IMR-90 (cell line): ENCODE measurements around the gene GAS5. TPM values are rescaled to one million over a fixed set of nuclear protein-coding genes. Genes with fewer than 3 reads are reported as not detected.
A peak's percentile ranks its signal among the peaks of the same experiment; 100 is the strongest.

Experiments used
- ATAC-seq: fragments of 200-7000 bp; cut with Tn5 transposase; 2 replicates; pipeline ENCODE4 v1.9.1; 2020; ENCODE audit warnings: low read depth, mild to moderate bottlenecking, moderate library complexity
- BruUV-seq: library from RNA; stranded (reverse); fragments of 400-500 nt; replicated peaks from 2 replicates; lab custom pipeline; 2021; lab: Mats Ljungman, UMichigan
- CTCF ChIA-PET: fragments of 300-600 bp; formaldehyde crosslinking; extraction: SDS; loops from one replicate; lab custom pipeline; 2021; ENCODE audit warnings: antibody characterized with exemption; lab: Yijun Ruan, JAX
- POLR2A ChIA-PET: fragments of 300-600 bp; sonication (Branson Sonifier 250); formaldehyde crosslinking; loops from one replicate; lab custom pipeline; 2022; ENCODE audit warnings: antibody characterized with exemption; ENCODE audit not compliant: unreplicated experiment; lab: Charles Lee
- DNase-seq: peaks from one replicate; pipeline ENCODE4 v3.0.0; 2013
- H2AFZ ChIP-seq: replicated peaks from 2 replicates; pipeline ENCODE3; 2013; ENCODE audit warnings: low read length, mild to moderate bottlenecking; ENCODE audit not compliant: poor library complexity
- H2AK5ac ChIP-seq: 2 replicates; pipeline ENCODE4 v1.6.1; 2013; ENCODE audit warnings: low read depth, low read length, inconsistent platforms
- H2AK9ac ChIP-seq: replicated peaks from 2 replicates; pipeline ENCODE3; 2013; ENCODE audit warnings: mild to moderate bottlenecking, low read depth, low read length, moderate library complexity; ENCODE audit not compliant: poor library complexity
- H2BK120ac ChIP-seq: 2 replicates; pipeline ENCODE4 v1.6.1; 2013; ENCODE audit warnings: low read depth, low read length, inconsistent platforms
- H2BK15ac ChIP-seq: 3 replicates; pipeline ENCODE4 v1.6.1; 2013; ENCODE audit warnings: low read depth, low read length, inconsistent platforms
- H2BK20ac ChIP-seq: 2 replicates; pipeline ENCODE4 v1.6.1; 2013; ENCODE audit warnings: low read depth, mild to moderate bottlenecking, inconsistent platforms, low read length, moderate library complexity
- H2BK5ac ChIP-seq: 2 replicates; pipeline ENCODE4 v1.6.1; 2013; ENCODE audit warnings: mild to moderate bottlenecking, low read depth, low read length, inconsistent platforms; ENCODE audit not compliant: poor library complexity, severe bottlenecking
- H3K14ac ChIP-seq: replicated peaks from 2 replicates; pipeline ENCODE4 v1.6.1; 2013; ENCODE audit warnings: low read depth, low read length, inconsistent platforms
- H3K18ac ChIP-seq: 2 replicates; pipeline ENCODE4 v1.6.1; 2013; ENCODE audit warnings: low read depth, low read length, control low read depth
- H3K23ac ChIP-seq: 2 replicates; pipeline ENCODE4 v1.6.1; 2013; ENCODE audit warnings: low read depth, low read length, inconsistent platforms
- H3K27ac ChIP-seq: 2 replicates; pipeline ENCODE4 v1.5.1; 2013; ENCODE audit warnings: mild to moderate bottlenecking, control low read depth, low read length; ENCODE audit not compliant: insufficient read depth
- H3K27me3 ChIP-seq: 2 replicates; pipeline ENCODE4 v1.6.1; 2013; ENCODE audit warnings: low read length; ENCODE audit not compliant: control insufficient read depth, insufficient read depth
- H3K36me3 ChIP-seq: 2 replicates; pipeline ENCODE4 v1.6.1; 2013; ENCODE audit warnings: low read length, mixed read lengths; ENCODE audit not compliant: control insufficient read depth, insufficient read depth
- H3K4ac ChIP-seq: 2 replicates; pipeline ENCODE4 v1.6.1; 2013; ENCODE audit warnings: low read depth, low read length, inconsistent platforms
- H3K4me1 ChIP-seq: 2 replicates; pipeline ENCODE4 v1.6.1; 2013; ENCODE audit warnings: low read length, mixed read lengths; ENCODE audit not compliant: control insufficient read depth, insufficient read depth
- H3K4me2 ChIP-seq: 2 replicates; pipeline ENCODE4 v1.6.1; 2013; ENCODE audit warnings: low read depth, mild to moderate bottlenecking, control low read depth, low read length, moderate library complexity
- H3K4me3 ChIP-seq: 2 replicates; pipeline ENCODE4 v1.5.1; 2013; ENCODE audit warnings: low read depth, mild to moderate bottlenecking, control low read depth, low read length, moderate library complexity; ENCODE audit not compliant: insufficient read depth
- H3K56ac ChIP-seq: 2 replicates; pipeline ENCODE4 v1.6.1; 2013; ENCODE audit warnings: low read length, inconsistent platforms; ENCODE audit not compliant: insufficient read depth; ENCODE audit errors: extremely low read depth
- H3K79me1 ChIP-seq, 2 experiments: 2 replicates each; pipeline ENCODE4 v1.6.1; 2013; ENCODE audit warnings: low read length in 2 of 2, inconsistent platforms in 1 of 2, low read depth in 1 of 2
- H3K9ac ChIP-seq: 2 replicates; pipeline ENCODE4 v1.6.1; 2013; ENCODE audit warnings: low read depth, low read length, control low read depth
- H3K9me1 ChIP-seq: 2 replicates; pipeline ENCODE4 v1.6.1; 2013; ENCODE audit warnings: low read length, inconsistent platforms; ENCODE audit not compliant: insufficient read depth
- H3K9me3 ChIP-seq: 2 replicates; pipeline ENCODE4 v1.6.1; 2013; ENCODE audit warnings: low read length; ENCODE audit not compliant: control insufficient read depth, insufficient read depth
- H4K20me1 ChIP-seq: 2 replicates; pipeline ENCODE4 v1.6.1; 2013; ENCODE audit warnings: low read length, inconsistent platforms; ENCODE audit not compliant: insufficient read depth
- H4K5ac ChIP-seq: 2 replicates; pipeline ENCODE4 v1.6.1; 2013; ENCODE audit warnings: mild to moderate bottlenecking, low read depth, low read length, control low read depth
- H4K8ac ChIP-seq, 2 experiments: 2 replicates each; pipeline ENCODE4 v1.6.1; 2013; ENCODE audit warnings: low read depth in 2 of 2, low read length in 2 of 2, control low read depth in 1 of 2, inconsistent platforms in 1 of 2
- H4K91ac ChIP-seq: 2 replicates; pipeline ENCODE4 v1.6.1; 2013; ENCODE audit warnings: low read depth, low read length, inconsistent platforms; ENCODE audit not compliant: insufficient read depth
- CTCF ChIP-seq: conservative IDR thresholded peaks from 2 replicates; pipeline ENCODE4 v1.5.1; 2012; ENCODE audit warnings: mild to moderate bottlenecking, low read depth, low read length, improper control_type of control experiment
- MAFK ChIP-seq: IDR thresholded peaks from 2 replicates; pipeline ENCODE4 v1.6.1; 2012; ENCODE audit warnings: low read depth, low read length, improper control_type of control experiment
- WGBS, 2 experiments: methylation state at CpG; one replicate each; pipeline versions ENCODE4 v1.1.5 to v1.1.7; 2013; ENCODE audit warnings: missing lambda C conversion rate in 2 of 2; ENCODE audit not compliant: insufficient read length in 1 of 2; ENCODE audit errors: extremely low coverage in 2 of 2; 5-methylcytosine and 5-hydroxymethylcytosine counted together
- dilution Hi-C: fragments of 300-500 bp; cut with HindIII; formaldehyde crosslinking; loops from one replicate; pipeline ENCODE4 v1.14.3; 2018; ENCODE audit warnings: low sequenced_read_pairs; ENCODE audit not compliant: unreplicated experiment
- in situ Hi-C: fragments of 300-500 bp; cut with MboI; formaldehyde crosslinking; loops from 3 replicates; pipeline ENCODE4 v1.14.3; 2019; ENCODE audit warnings: low sequenced_read_pairs, inconsistent platforms, mixed read lengths
- intact Hi-C: fragments of 100-400 bp; cut with micrococcal nuclease; formaldehyde crosslinking; loops from 2 replicates; pipeline ENCODE4 v1.10.0; 2022
- polyA plus RNA-seq, 3 experiments: library from polyadenylated mRNA; depleted of rRNA; stranded (reverse); fragments of >200 nt; gene quantifications; 2 replicates each; pipeline ENCODE4 v1.2.3, GENCODE V29; 2012; ENCODE audit warnings: low replicate concordance in 1 of 3
- total RNA-seq: library from RNA; depleted of rRNA; stranded (reverse); fragments of >200 nt; gene quantifications from 2 replicates; pipeline ENCODE4 v1.2.3, GENCODE V29; 2012

GAS5 gene
- total and polyA plus RNA-seq, 2 of the 4 experiments (the other 2 are of a cell fraction) = 380 to 737 TPM

- Histone ChIP-seq H3K27me3 (no peaks in the 10 kb centered on the region), H3K18ac (no peak overlapping the region; the same call in 1 of the 2 replicates), H3K23ac (peak overlapping the region; percentile 96), H2BK15ac (no peak overlapping the region), H2BK20ac (no peak overlapping the region), H2AK9ac (no peak overlapping the region), H2AK5ac (no peak overlapping the region), H3K4me2 (peak overlapping the region; percentile 64), H3K56ac (peak overlapping the region; percentile 37), H3K9me1 (no peaks in the 10 kb centered on the region), H3K27ac (no peak overlapping the region), H3K4me3 (peak overlapping the region; percentile 70), H3K79me1 (peaks cover 9 to 51% of the 10 kb centered on the region in 2 experiments; a peak in 3 of 4 replicates), H4K20me1 (peaks cover 68% of the 10 kb centered on the region), H2AFZ (no peak overlapping the region), H3K14ac (peak overlapping the region; percentile 58; the same call in 1 of the 2 replicates), H3K4me1 (no peaks in the 10 kb centered on the region), H2BK120ac (no peak overlapping the region), H3K9ac (peak overlapping the region; percentile 88; the same call in 1 of the 2 replicates), H4K8ac (no peak overlapping the region), H4K91ac (no peak overlapping the region), H3K36me3 (peaks cover 45% of the 10 kb centered on the region), H4K5ac (no peak overlapping the region), H3K4ac (no peak overlapping the region), H2BK5ac (peak overlapping the region; percentile 54), H3K9me3 (no peaks in the 10 kb centered on the region)
- ATAC-seq = no peak
- dilution Hi-C loops = no loop called here
- TF ChIP-seq CTCF (no peak), MAFK (0 out of 2 replicates have a peak, but pooled peaks have one; percentile 6)
- ChIA-PET CTCF (interaction anchor here (1.4 kb wide), 1 partner anchor 9 kb away, joined by 8 read pairs; no protein-coding TSS in a partner anchor), POLR2A (interaction anchor here (0.5 to 1.1 kb wide), 3 partner anchors 9 to 21 kb away, joined by 3 to 13 read pairs (median 5); no protein-coding TSS in a partner anchor)
- DNase-seq = no peak
- in situ Hi-C loops = no loop called here
- intact Hi-C loops = loop anchor here (5.0 kb wide), 2 partner anchors 433 to 1118 kb away; no protein-coding TSS in a partner anchor
- BruUV-seq = no TSS peak
- WGBS, 2 experiments = 0% methylated on average over 1 of the region's 4 CpGs; no CpG with 5 or more reads in 1 of the 2 experiments
Observed at GRCh38 chr1:173865468-173866164, 2.2 kb downstream of the GAS5 start.
